ENCODE measurements around the gene INPP5F.
"Not testable (repeated sequence)": the region's sequence is repeated elsewhere in the genome, so short reads cannot be mapped to it uniquely, and the experiment has no call there.

Gene INPP5F

DNA sequence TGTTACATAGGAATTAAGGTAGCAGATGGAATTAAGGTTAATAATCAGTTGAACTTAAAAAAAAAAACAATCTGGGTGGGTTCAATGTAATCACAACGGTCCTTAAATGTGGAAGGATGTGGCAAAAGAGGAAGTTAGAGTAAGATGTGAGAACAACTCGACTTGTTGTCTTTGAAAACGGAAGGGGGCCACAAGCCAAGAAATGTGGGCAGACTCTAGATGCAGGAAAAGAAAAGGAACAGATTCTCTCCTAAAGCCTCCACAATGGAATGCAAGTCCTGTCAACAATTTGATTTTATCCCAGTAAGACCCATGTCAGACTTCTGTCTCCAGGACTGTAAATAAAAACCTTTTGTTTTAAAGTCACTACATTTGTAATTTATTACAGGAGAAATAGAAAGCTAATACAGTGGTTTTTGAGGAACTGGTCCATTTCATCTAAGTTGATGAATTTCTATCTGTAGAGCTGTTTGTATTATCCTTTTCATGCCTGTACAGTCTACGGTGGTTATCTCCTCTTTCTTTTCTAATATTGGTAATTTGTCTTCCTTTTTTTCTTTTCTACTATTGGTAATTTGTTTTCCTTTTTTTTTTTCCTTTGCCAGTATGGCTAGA, 138.2 kb downstream of the INPP5F start:
- DNase-seq (ENCODE audit: low spot score): no peak

DNA sequence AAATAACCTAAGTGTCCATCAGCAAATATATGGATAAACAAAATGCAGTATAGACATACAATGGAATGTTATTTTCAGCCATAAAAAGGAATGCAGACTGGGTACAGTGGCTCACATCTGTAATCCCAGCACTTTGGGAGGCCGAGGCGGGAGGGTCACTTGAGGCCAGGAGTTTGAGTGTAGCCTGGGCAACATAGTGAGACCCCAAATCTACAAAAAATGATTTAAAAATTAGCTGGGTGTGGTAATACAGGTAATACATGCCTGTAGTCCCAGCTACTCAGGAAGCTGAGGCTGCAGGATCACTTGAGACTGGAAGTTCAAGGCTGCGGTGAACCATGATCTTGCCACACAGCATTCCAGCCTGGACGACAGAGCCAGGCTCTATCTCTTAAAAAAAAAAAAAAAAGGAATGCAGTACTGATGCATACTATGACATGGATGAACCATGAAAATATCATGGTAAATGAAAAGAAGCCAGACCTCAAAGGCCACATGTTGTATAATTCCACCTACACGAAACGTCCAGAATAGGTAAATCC, 139.9 kb downstream of the INPP5F start:
- no peak for DNase-seq (ENCODE audit: low spot score)

DNA sequence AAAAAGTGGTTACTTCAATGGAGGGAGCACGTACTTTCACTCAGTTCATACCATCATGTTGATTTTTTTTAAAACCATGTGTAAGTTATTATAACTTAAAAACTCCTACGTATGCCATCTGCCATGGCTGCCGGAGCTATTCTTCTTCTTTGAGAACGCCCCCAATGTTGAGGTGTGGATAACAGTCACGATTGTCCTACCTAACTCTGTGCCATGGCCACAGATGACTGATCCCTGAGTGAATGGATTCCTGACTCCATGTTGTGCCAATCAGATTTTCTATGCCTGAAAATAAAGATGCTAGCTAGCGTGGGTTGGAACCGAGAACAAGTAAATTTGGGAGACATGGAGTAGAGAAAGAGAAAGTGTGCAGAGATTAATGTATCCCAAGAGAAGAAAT, 141.5 kb downstream of the INPP5F start:
- no peak for DNase-seq (ENCODE audit: low spot score)

DNA sequence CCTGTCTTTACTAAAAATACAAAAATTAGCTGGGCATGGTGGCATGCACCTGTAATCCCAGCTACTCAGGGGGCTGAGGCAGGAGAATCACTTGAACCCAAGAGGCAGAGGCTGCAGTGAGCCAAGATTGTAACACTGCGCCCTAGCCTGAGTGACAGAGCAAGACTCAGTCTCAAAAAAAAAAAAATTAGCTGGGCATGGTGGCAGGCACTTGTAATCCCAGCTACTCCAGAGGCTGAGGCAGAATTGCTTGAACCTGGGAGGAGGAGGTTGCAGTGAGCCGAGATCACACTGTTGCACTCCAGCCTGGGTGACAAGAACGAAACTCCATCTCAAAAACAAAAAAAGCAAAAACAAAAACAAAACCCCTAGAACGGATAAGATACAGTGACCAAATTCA, 143.5 kb downstream of the INPP5F start:
- DNase-seq (ENCODE audit: low spot score): not testable (repeated sequence)

DNA sequence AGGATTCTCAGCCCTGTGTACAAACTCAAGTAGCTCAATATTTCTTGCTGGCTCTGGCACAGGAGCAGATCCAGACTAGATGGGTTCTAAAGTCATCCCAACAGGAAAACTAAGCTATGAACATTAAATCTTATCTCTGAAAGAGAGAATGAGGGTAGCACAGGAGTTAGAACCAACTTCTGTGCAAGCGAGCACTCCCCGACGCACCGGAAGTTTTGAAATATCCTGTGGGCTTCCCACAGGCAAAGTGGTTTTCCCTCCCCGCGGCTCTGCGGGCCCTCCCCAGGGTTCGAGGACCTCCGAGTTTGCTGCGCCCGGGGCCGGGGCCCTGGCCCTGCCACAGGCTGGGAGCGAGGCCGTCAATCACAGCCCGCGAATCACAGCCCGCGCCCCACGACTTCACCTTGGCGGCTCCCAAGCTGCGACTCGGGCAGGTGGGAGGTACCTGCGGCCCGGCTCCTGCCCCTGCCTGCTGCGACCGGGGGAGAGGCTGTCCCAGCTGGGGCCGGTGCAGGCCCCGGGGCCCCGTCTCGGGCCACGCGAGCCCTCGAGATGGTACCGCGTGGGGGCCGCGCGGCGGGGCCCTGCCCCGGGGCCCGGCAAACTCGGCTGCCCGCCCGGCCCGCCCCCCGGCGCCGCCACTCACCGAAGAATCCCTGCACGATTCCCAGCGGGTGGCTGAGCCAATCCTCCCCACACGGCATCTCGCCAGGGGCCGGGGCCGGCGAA, 146.2 kb downstream of the INPP5F start:
- peak; percentile 57 for DNase-seq (ENCODE audit: low spot score)

DNA sequence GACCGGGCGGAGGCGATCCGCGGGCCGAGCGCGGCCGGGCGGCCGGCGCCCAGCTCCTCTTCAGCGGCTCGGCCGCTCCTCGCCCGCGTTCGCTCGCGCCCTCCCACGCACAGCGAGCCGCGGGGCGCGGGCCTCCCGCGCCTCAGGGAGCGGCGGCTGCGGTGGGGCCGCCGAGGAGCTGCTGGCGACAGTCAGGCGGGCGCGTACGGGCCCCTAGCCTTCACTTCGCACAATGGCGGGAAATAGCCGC, 146.7 kb downstream of the INPP5F start, which contains the start of gene MCMBP:
Gene MCMBP (minus strand): TSS at position 234 of the 250 bp plus-strand sequence. CDS start 259 bp downstream, outside the sequence.
- no peak for DNase-seq (ENCODE audit: low spot score)

DNA sequence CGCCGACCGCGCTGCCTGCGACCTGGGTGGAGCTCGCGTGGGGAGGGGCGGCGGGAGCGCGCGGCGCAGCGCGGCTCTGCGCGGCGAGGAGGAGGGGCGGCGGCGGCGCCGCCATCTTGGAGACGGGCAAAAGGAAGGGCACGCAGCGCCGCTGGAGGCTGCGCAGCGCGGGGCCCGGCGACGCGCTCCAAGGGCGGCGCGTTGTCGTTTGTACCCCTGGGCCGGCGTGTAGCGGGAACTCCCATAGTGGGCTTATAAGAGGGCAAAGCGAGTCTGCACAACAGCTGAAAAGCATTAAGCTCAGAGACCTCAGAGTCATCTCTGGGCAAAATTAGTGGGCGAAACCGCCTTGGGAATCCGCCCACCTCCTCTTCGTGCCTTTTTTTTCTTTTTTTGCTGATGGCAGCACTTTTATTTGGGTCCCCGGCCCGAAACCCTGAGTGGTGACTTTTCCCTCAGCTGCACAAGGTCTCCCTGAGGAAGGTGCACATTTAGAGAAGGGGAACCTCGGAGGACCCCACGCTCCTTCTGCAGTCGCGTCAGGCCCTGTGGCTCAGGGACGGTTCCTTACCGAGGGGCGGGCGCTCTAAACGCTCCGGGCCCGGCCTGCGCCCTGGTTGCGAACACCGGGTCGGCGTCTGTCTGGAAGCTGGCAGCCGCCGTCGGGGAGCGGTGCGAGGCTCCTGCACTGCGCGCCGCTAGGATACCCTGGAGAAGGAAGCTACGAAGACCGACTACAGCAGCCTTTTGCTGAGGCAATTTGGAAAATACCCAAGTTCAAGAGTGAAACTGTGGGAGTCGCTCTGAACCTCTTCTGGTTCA, 147.2 kb downstream of the INPP5F start:
- peak; percentile 82 for DNase-seq (ENCODE audit: low spot score)

DNA sequence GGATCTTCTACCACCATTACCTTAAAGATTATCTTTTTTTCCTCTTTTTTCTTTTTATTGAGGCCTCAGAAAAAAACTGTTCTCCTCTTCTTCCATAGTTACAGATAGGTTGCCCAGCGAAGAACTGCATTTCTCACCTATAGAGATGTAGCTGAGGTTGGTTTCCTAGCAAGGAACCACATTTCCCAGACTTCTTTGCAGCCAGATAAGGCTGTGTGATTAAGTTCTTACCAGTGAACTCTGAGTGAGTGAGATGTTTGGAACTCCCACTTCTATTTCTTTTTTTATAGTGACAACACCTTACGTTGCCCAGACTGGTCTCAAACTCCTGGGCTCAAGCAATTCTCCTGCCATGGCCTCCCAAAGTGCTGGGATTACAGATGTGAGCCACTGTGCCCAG, 152.7 kb downstream of the INPP5F start:
- no peak for DNase-seq (ENCODE audit: low spot score)

Measured in germinal center (tissue), 1 donor.